GM12878 (cell line): ENCODE results near the gene DRAXIN. TPM values are rescaled to one million over a fixed set of nuclear protein-coding genes. Genes with fewer than 3 reads are reported as not detected.

ENCODE experiments used
- BCL11A ChIP-seq: IDR thresholded peaks from 2 replicates; pipeline ENCODE4 v1.6.1; 2011; ENCODE audit warnings: low read depth, low read length
- BCLAF1 ChIP-seq: fragments of 450-650 bp; IDR thresholded peaks from 2 replicates; pipeline ENCODE4 v1.6.1; 2017; ENCODE audit warnings: antibody characterized with exemption, mild to moderate bottlenecking, moderate library complexity
- E2F8 ChIP-seq: fragments of 450-650 bp; IDR thresholded peaks from 2 replicates; pipeline ENCODE4 v1.6.1; 2018; ENCODE audit warnings: mild to moderate bottlenecking, low read depth, moderate library complexity; ENCODE audit not compliant: partially characterized antibody
- KAT2A ChIP-seq: conservative IDR thresholded peaks from 2 replicates; pipeline ENCODE4 v1.6.1; 2011; ENCODE audit warnings: low read depth, low read length; ENCODE audit not compliant: control insufficient read depth
- RB1 ChIP-seq: fragments of 450-650 bp; formaldehyde crosslinking; IDR thresholded peaks from 2 replicates; pipeline ENCODE4 v1.6.1; 2017; ENCODE audit warnings: mild to moderate bottlenecking, borderline replicate concordance
- RELB ChIP-seq: fragments of 450-650 bp; IDR thresholded peaks from 2 replicates; pipeline ENCODE4 v1.6.1; 2017; ENCODE audit warnings: low read depth, mild to moderate bottlenecking, moderate library complexity
- SIX5 ChIP-seq: IDR thresholded peaks from 2 replicates; pipeline ENCODE4 v1.6.1; 2011; ENCODE audit warnings: mild to moderate bottlenecking, low read depth, low read length, moderate library complexity; ENCODE audit not compliant: severe bottlenecking
- SRF ChIP-seq, 2 experiments: IDR thresholded peaks; 2 replicates each; pipeline ENCODE4 v1.6.1; 2011; ENCODE audit warnings: low read depth in 2 of 2, low read length in 2 of 2, mild to moderate bottlenecking in 1 of 2, moderate library complexity in 1 of 2
- ZBTB11 ChIP-seq: fragments of 450-650 bp; formaldehyde crosslinking; IDR thresholded peaks from 2 replicates; pipeline ENCODE4 v1.5.0; 2022; ENCODE audit warnings: mild to moderate bottlenecking, missing genetic modification characterization
- ZBTB4 ChIP-seq: fragments of 450-650 bp; formaldehyde crosslinking; IDR thresholded peaks from 2 replicates; pipeline ENCODE4 v1.4.0; 2022; ENCODE audit warnings: mild to moderate bottlenecking, moderate library complexity
- ZSCAN29 ChIP-seq: fragments of 450-650 bp; IDR thresholded peaks from 2 replicates; pipeline ENCODE4 v1.6.1; 2017; ENCODE audit warnings: mild to moderate bottlenecking, moderate library complexity
- polyA plus RNA-seq, 11 experiments: library from polyadenylated mRNA; depleted of rRNA in 4 of 11; unstranded in 6 of 11; stranded (reverse) in 5 of 11; fragments of >200 nt; fragmentation: Nextera tagmentation in 4 of 11; fragmentation: Illumina TruSeq in 1 of 11; extraction: Ambion mirVana in 4 of 11; extraction: Trizol in 1 of 11; gene quantifications; 1 replicate in 1 of 11; 2 replicates in 10 of 11; pipeline versions ENCODE4 v1.2.1 to v1.2.3, GENCODE V29; 2011 to 2016; ENCODE audit warnings: inconsistent platforms in 2 of 11, missing spikeins in 2 of 11, low read depth in 1 of 11
- total RNA-seq, 4 experiments: library from RNA; depleted of rRNA in 3 of 4; stranded (reverse); fragments of >200 nt in 3 of 4; fragmentation: Illumina TruSeq in 1 of 4; extraction: Trizol in 1 of 4; gene quantifications; 2 replicates each; pipeline versions ENCODE4 v1.2.1 to v1.2.3, GENCODE V29; 2013 to 2021

The DRAXIN gene
- total and polyA plus RNA-seq, 10 of the 15 experiments (the other 5 are each of a cell fraction or from before 2014, with no cell fraction given): 0.01 to 0.05 (median 0.03) TPM; not detected in 3

GRCh38 chr1:11735854-11736745 is 44.6 kb downstream of the DRAXIN start, which contains the start of gene AGTRAP (continued):
- TF ChIP-seq ZSCAN29 (no peak), RELB (no peak), E2F8 (no peak), BCL11A (0 out of 2 replicates have a peak, but pooled peaks have one; percentile 1), RB1 (peak; percentile 82; the same call in 1 of the 2 replicates), KAT2A (no peak), SIX5 (peak; percentile 20), ZBTB11 (CRISPR knock-in tag) (peak; percentile 67), ZBTB4 (CRISPR knock-in tag) (peak; percentile 91), BCLAF1 (no peak), SRF (IDR thresholded peaks at IDR 0.05; ENCODE audit: low read depth in 2 of 2, low read length in 2 of 2) (no peak; a peak in 1 of 4 replicates)
